Natural killer cell (primary cell): ENCODE measurements around the gene NUCB1. TPM values are rescaled to one million over a fixed set of nuclear protein-coding genes. Genes with fewer than 3 reads are reported as not detected.
"Not testable (repeated sequence)": the region's sequence is repeated elsewhere in the genome, so short reads cannot be mapped to it uniquely, and the experiment has no call there.

Experiments
- ATAC-seq, 3 donors: fragments of 150-1000 bp in 2 of 3; fragments of 200-7000 bp in 1 of 3; cut with Tn5 transposase; 1 replicate in 1 of 3; 2 replicates in 2 of 3; pipeline ENCODE4 v1.10.0; 2021; ENCODE audit warnings: mild to moderate bottlenecking in 2 of 3, moderate library complexity in 2 of 3
- DNase-seq, 2 donors: peaks; one replicate each; pipeline versions ENCODE4 v3.0.0 to v3.0.0-alpha.2; 2013 to 2021; ENCODE audit warnings: mixed read lengths in 1 of 2
- H3K27ac ChIP-seq: one replicate; pipeline ENCODE4 v1.5.1; 2013; ENCODE audit warnings: mild to moderate bottlenecking, low read length
- H3K27me3 ChIP-seq: one replicate; pipeline ENCODE4 v1.6.1; 2013; ENCODE audit warnings: low read length; ENCODE audit not compliant: control insufficient read depth, insufficient read depth
- H3K36me3 ChIP-seq: one replicate; pipeline ENCODE4 v1.6.1; 2013; ENCODE audit warnings: low read length; ENCODE audit not compliant: control insufficient read depth, insufficient read depth
- H3K4me1 ChIP-seq: one replicate; pipeline ENCODE4 v1.6.1; 2013; ENCODE audit warnings: low read length; ENCODE audit not compliant: control insufficient read depth, insufficient read depth
- H3K4me3 ChIP-seq: one replicate; pipeline ENCODE4 v1.5.1; 2013; ENCODE audit warnings: low read length
- H3K9me3 ChIP-seq: one replicate; pipeline ENCODE4 v1.6.1; 2013; ENCODE audit warnings: low read length; ENCODE audit not compliant: control insufficient read depth, insufficient read depth
- H3K27ac Mint-ChIP-seq, 2 donors: one replicate each; pipeline ENCODE4 v1.8.0; 2022; ENCODE audit warnings: mild to moderate bottlenecking in 2 of 2, mixed read lengths in 2 of 2, moderate library complexity in 1 of 2
- H3K27me3 Mint-ChIP-seq, 2 donors: one replicate each; pipeline ENCODE4 v1.8.0; 2022; ENCODE audit warnings: low read depth in 2 of 2, mixed read lengths in 2 of 2
- H3K36me3 Mint-ChIP-seq: one replicate; pipeline ENCODE4 v1.8.0; 2022; ENCODE audit warnings: mixed read lengths
- H3K4me1 Mint-ChIP-seq, 2 donors: one replicate each; pipeline ENCODE4 v1.8.0; 2022; ENCODE audit warnings: mixed read lengths in 2 of 2
- H3K4me3 Mint-ChIP-seq: one replicate; pipeline ENCODE4 v1.8.0; 2022; ENCODE audit warnings: mild to moderate bottlenecking, moderate library complexity, mixed read lengths
- H3K9me3 Mint-ChIP-seq, 2 donors: one replicate each; pipeline ENCODE4 v1.8.0; 2022; ENCODE audit warnings: mixed read lengths in 2 of 2
- CTCF ChIP-seq: fragments of 200-600 bp; IDR thresholded peaks from one replicate; pipeline ENCODE4 v1.8.0; 2022; ENCODE audit warnings: antibody characterized with exemption
- WGBS: methylation state at CpG from one replicate; pipeline ENCODE4 v1.1.7; 2013; ENCODE audit warnings: missing lambda C conversion rate; ENCODE audit not compliant: insufficient coverage; 5-methylcytosine and 5-hydroxymethylcytosine counted together
- intact Hi-C: fragments of 100-400 bp; cut with micrococcal nuclease; formaldehyde crosslinking; loops from one replicate; pipeline ENCODE4 v1.14.2; 2022
- total RNA-seq, 4 donors: library from RNA; stranded (reverse); fragments of 120-200 nt in 1 of 4; gene quantifications; one replicate each; pipeline versions ENCODE4 v1.2.3 to v1.2.4, GENCODE V29; 2013 to 2022

NUCB1 gene
- total RNA-seq, 3 donors from 2014 or later (not counting 1 experiment from before 2014, with no cell fraction given), result 163 to 192 (median 171) TPM

GRCh38 chr19:48918071-48918470 is 18.0 kb downstream of the NUCB1 start:
- Mint-ChIP-seq H3K4me1 (peaks cover 5 to 7% of the 10 kb centered on the region in 2 donors), H3K4me3 (no peak overlapping the region), H3K9me3 (no peaks in the 10 kb centered on the region), H3K27ac (peak overlapping the region in 1 of 2 donors; percentile 45), H3K27me3 (no peaks in the 10 kb centered on the region), H3K36me3 (no peaks in the 10 kb centered on the region)
- 62% methylated on average over 6 of the region's 6 CpGs for WGBS
- no peak overlapping the region for H3K4me3 ChIP-seq
- no peak overlapping the region for H3K27ac ChIP-seq
- H3K4me1 ChIP-seq, result no peaks in the 10 kb centered on the region
- peaks cover 41% of the 10 kb centered on the region for H3K36me3 ChIP-seq
- H3K27me3 ChIP-seq, result no peaks in the 10 kb centered on the region
- TF ChIP-seq CTCF, result no peak
- DNase-seq, result no peak
- no peak for ATAC-seq
- H3K9me3 ChIP-seq, result no peaks in the 10 kb centered on the region
- intact Hi-C loops, result no loop called here

GRCh38 chr19:48918801-48919247 is 18.7 kb downstream of the NUCB1 start:
- Mint-ChIP-seq H3K27me3 (no peaks in the 10 kb centered on the region), H3K4me3 (no peak overlapping the region), H3K27ac (peak overlapping the region in 1 of 2 donors; percentile 45), H3K36me3 (no peaks in the 10 kb centered on the region), H3K9me3 (no peaks in the 10 kb centered on the region), H3K4me1 (peaks cover 5 to 7% of the 10 kb centered on the region in 2 donors)
- H3K36me3 ChIP-seq, result peaks cover 34% of the 10 kb centered on the region
- H3K27me3 ChIP-seq, result no peaks in the 10 kb centered on the region
- peak in 1 of 2 donors; percentile 43 for DNase-seq
- no peak overlapping the region for H3K4me3 ChIP-seq
- H3K27ac ChIP-seq, result no peak overlapping the region
- peak in 2 of 3 donors; percentile 57 to 80 for ATAC-seq
- 95% methylated on average over 18 of the region's 18 CpGs for WGBS
- no peaks in the 10 kb centered on the region for H3K4me1 ChIP-seq
- no peaks in the 10 kb centered on the region for H3K9me3 ChIP-seq
- no peak for TF ChIP-seq CTCF
- intact Hi-C loops, result no loop called here

- H3K27ac ChIP-seq, H3K4me1 ChIP-seq, ATAC-seq, H3K4me3 ChIP-seq, H3K27me3 Mint-ChIP-seq, intact Hi-C loops, H3K36me3 Mint-ChIP-seq, H3K9me3 ChIP-seq, H3K4me3 Mint-ChIP-seq, H3K27ac Mint-ChIP-seq, H3K27me3 ChIP-seq, H3K4me1 Mint-ChIP-seq, H3K9me3 Mint-ChIP-seq, DNase-seq: not testable (repeated sequence)
- WGBS, result 98% methylated on average over 6 of the region's 8 CpGs
- peaks cover 33% of the 10 kb centered on the region for H3K36me3 ChIP-seq
These were observed 19.2 kb downstream of the NUCB1 start for GRCh38 chr19:48919271-48919670.

GRCh38 chr19:48920949-48921348 is 20.8 kb downstream of the NUCB1 start:
- WGBS, result 88% methylated on average over 10 of the region's 10 CpGs
- no peak overlapping the region for H3K4me3 ChIP-seq
- Mint-ChIP-seq H3K4me1 (peaks cover 5 to 7% of the 10 kb centered on the region in 2 donors), H3K27ac (no peak overlapping the region), H3K9me3 (no peaks in the 10 kb centered on the region), H3K4me3 (no peak overlapping the region), H3K27me3 (no peaks in the 10 kb centered on the region), H3K36me3 (no peaks in the 10 kb centered on the region)
- intact Hi-C loops, result no loop called here
- no peak for DNase-seq
- H3K36me3 ChIP-seq, result peaks cover 26% of the 10 kb centered on the region
- H3K27me3 ChIP-seq, result no peaks in the 10 kb centered on the region
- no peak overlapping the region for H3K27ac ChIP-seq
- ATAC-seq, result no peak
- no peaks in the 10 kb centered on the region for H3K9me3 ChIP-seq
- no peaks in the 10 kb centered on the region for H3K4me1 ChIP-seq
- TF ChIP-seq CTCF, result no peak
